ENCODE measurements around the gene KRTAP17-1.

- TF ChIP-seq CTCF (conservative IDR thresholded peaks at IDR 0.05) (no peak), EZH2 (IDR thresholded peaks at IDR 0.05; ENCODE audit: low read depth) (no peak)
Measured at GRCh38 chr17:41318231-41318630, 2.7 kb upstream of the KRTAP17-1 start.
